Left lung (tissue), 10 donors: ENCODE measurements around the gene MYL5. TPM values are rescaled to one million over a fixed set of nuclear protein-coding genes. Genes with fewer than 3 reads are reported as not detected.
A peak's percentile ranks its signal among the peaks of the same experiment; 100 is the strongest.
"Not testable (repeated sequence)": the region's sequence is repeated elsewhere in the genome, so short reads cannot be mapped to it uniquely, and the experiment has no call there.

Experiments used
- ATAC-seq: fragments of 200-7000 bp; cut with Tn5 transposase; one replicate; pipeline ENCODE4 v1.9.1; 2020; ENCODE audit warnings: moderate library complexity
- DNase-seq, 4 donors: peaks; one replicate each; pipeline ENCODE4 v3.0.0-alpha.2; 2013 to 2020
- H3K27ac ChIP-seq, 2 donors: fragments of 200-600 bp; sonication (generic) in 1 of 2; one replicate each; pipeline versions ENCODE4 v1.5.0 to v1.8.0; 2020 to 2021
- H3K27me3 ChIP-seq, 2 donors: fragments of 200-600 bp; sonication (generic) in 1 of 2; one replicate each; pipeline versions ENCODE4 v1.5.0 to v1.8.0; 2020 to 2021
- H3K36me3 ChIP-seq, 2 donors: fragments of 200-600 bp; sonication (generic) in 1 of 2; one replicate each; pipeline versions ENCODE4 v1.5.0 to v1.8.0; 2020 to 2021
- H3K4me1 ChIP-seq, 2 donors: fragments of 200-600 bp; one replicate each; pipeline ENCODE4 v1.8.0; 2021
- H3K4me3 ChIP-seq, 2 donors: fragments of 200-600 bp; sonication (generic) in 1 of 2; one replicate each; pipeline versions ENCODE4 v1.5.0 to v1.8.0; 2020 to 2021; ENCODE audit warnings: mild to moderate bottlenecking in 1 of 2
- H3K9me3 ChIP-seq, 2 donors: fragments of 200-600 bp; sonication (generic) in 1 of 2; one replicate each; pipeline versions ENCODE4 v1.5.0 to v1.8.0; 2020 to 2021
- intact Hi-C, 2 donors: fragments of 100-400 bp; cut with DNase I; formaldehyde crosslinking; loops; one replicate each; pipeline versions ENCODE4 v1.11.2 to v1.14.2; 2022
- polyA plus RNA-seq, 6 donors: library from polyadenylated mRNA; unstranded; fragments of 120-200 nt; gene quantifications; one replicate each; pipeline ENCODE4 v1.2.1, GENCODE V29; 2013; ENCODE audit not compliant: insufficient read length in 6 of 6
- total RNA-seq, 2 donors: library from RNA; stranded (reverse); fragmentation: NEBNext Ultra II Directional; extraction: Animal tissue kit (Norgen Biotek cat#: 25700); gene quantifications; one replicate each; pipeline ENCODE4 v1.2.1, GENCODE V29; 2021
- TF ChIP-seq, protein P1 (sequence below), 2 donors: fragments of 200-600 bp; sonication (generic) in 1 of 2; IDR thresholded peaks; one replicate each; pipeline versions ENCODE4 v1.5.0 to v1.8.0; 2021; ENCODE audit warnings: antibody characterized with exemption in 2 of 2
- donor health status: DM: no; HTN: yes; CAD: no.
- donor health status: DM: no; HTN: no; CAD: no.

Gene MYL5
- total and polyA plus RNA-seq, 8 donors = 7.8 to 23.2 (median 17.5) TPM

GRCh38 chr4:692771-693554 lies 18.6 kb downstream of the MYL5 start:
- H3K4me3 ChIP-seq = no peak overlapping the region
- peaks cover 15 to 24% of the 10 kb centered on the region in 2 donors for H3K4me1 ChIP-seq
- ATAC-seq (no peak), DNase-seq (no peak)
- no peaks in the 10 kb centered on the region for H3K9me3 ChIP-seq
- TF ChIP-seq, protein P1, sequence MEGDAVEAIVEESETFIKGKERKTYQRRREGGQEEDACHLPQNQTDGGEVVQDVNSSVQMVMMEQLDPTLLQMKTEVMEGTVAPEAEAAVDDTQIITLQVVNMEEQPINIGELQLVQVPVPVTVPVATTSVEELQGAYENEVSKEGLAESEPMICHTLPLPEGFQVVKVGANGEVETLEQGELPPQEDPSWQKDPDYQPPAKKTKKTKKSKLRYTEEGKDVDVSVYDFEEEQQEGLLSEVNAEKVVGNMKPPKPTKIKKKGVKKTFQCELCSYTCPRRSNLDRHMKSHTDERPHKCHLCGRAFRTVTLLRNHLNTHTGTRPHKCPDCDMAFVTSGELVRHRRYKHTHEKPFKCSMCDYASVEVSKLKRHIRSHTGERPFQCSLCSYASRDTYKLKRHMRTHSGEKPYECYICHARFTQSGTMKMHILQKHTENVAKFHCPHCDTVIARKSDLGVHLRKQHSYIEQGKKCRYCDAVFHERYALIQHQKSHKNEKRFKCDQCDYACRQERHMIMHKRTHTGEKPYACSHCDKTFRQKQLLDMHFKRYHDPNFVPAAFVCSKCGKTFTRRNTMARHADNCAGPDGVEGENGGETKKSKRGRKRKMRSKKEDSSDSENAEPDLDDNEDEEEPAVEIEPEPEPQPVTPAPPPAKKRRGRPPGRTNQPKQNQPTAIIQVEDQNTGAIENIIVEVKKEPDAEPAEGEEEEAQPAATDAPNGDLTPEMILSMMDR (IDR thresholded peaks at IDR 0.05) = no peak
- intact Hi-C loops = no loop called here
- no peak overlapping the region for H3K27ac ChIP-seq
- peaks cover 0 to 24% of the 10 kb centered on the region in 2 donors for H3K27me3 ChIP-seq
- H3K36me3 ChIP-seq = no peaks in the 10 kb centered on the region

GRCh38 chr4:694341-694940 lies 20.1 kb downstream of the MYL5 start:
- H3K27ac ChIP-seq, ATAC-seq, H3K4me3 ChIP-seq, H3K9me3 ChIP-seq, intact Hi-C loops, H3K36me3 ChIP-seq, DNase-seq: not testable (repeated sequence)
- H3K27me3 ChIP-seq = peaks cover 0 to 16% of the 10 kb centered on the region in 2 donors
- H3K4me1 ChIP-seq = peaks cover 3 to 18% of the 10 kb centered on the region in 2 donors

DNA sequence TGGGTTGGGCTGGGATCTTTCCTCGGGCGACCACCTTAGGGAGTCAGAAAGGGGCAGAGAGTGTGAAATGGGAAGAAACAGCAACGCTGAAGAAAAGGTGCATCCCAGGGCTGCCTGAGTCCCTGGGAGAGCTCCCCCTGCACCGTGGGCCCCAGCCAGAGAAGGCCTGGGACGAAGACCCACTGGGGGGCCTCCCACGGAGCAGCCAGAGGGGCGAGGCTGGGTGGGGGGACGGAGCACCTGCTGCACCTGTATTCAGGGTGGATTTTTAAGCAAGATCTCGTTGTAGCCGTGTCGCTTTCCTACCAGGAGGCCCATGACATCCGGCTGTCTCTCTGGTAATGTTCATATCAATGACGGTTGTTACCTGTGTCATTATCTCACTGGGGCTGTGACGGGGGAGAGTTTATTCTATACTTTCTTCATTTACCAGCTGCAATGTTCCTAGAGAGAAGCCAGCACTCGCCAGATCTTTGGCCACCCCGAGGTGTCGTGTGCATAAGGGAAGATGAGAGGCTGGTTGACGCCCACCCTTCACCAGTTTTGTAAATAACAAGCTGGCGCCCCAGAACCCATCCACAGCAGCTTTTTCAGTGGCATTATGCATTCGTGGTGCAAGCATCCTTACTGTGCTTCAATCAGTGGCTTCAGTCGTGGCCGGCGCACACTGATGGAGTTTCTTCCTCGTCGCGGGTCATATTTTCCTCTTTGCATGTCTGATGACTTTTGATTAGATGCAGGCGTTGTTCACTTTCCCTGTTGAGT lies 25.7 kb downstream of the MYL5 start:
- TF ChIP-seq, protein P1 (IDR thresholded peaks at IDR 0.05) = no peak
- intact Hi-C loops = no loop called here
- peak overlapping the region in 1 of 2 donors; percentile 82 for H3K27ac ChIP-seq

GRCh38 chr4:700587-701264 lies 26.4 kb downstream of the MYL5 start:
- Histone ChIP-seq H3K9me3 (no peaks in the 10 kb centered on the region), H3K27ac (no peak overlapping the region), H3K36me3 (no peaks in the 10 kb centered on the region), H3K4me1 (peaks cover 0 to 17% of the 10 kb centered on the region in 2 donors), H3K27me3 (no peaks in the 10 kb centered on the region), H3K4me3 (no peak overlapping the region)
- DNase-seq = no peak
- no peak for ATAC-seq
- intact Hi-C loops = no loop called here
- TF ChIP-seq, protein P1 (IDR thresholded peaks at IDR 0.05) = no peak

More for the DNA sequence above, 25.7 kb downstream of the MYL5 start:
- H3K4me1 ChIP-seq = peaks cover 0 to 17% of the 10 kb centered on the region in 2 donors
- DNase-seq (no peak), ATAC-seq (no peak)
- H3K27me3 ChIP-seq = peaks cover 0 to 5% of the 10 kb centered on the region in 2 donors
- no peaks in the 10 kb centered on the region for H3K9me3 ChIP-seq
- no peaks in the 10 kb centered on the region for H3K36me3 ChIP-seq
- no peak overlapping the region for H3K4me3 ChIP-seq

DNA sequence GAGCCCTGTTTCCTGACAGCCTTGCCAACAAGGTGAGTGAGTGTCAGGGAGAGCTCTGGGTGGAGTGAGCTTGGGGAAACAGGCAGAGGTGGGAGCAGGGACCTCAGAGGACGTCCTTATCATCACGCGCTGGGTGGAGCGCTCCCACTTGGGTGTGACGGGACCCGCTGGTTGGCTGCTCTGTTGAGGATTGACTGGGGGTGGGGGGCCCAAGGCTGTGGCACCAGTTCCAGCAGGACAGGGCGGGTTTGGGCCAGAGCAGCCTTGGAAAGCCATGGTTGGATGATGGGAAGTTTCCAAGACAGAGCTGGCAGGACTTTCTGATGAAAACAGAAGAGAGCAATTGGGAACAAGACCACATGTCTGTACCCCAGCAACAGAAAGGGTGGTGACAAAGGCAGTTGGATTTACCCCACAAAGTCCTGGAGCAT lies 28.3 kb downstream of the MYL5 start:
- H3K27me3 ChIP-seq = no peaks in the 10 kb centered on the region
- ATAC-seq = no peak

More for the DNA sequence above, 28.3 kb downstream of the MYL5 start:
- Histone ChIP-seq H3K36me3 (no peaks in the 10 kb centered on the region), H3K4me3 (no peak overlapping the region), H3K4me1 (peaks cover 6 to 24% of the 10 kb centered on the region in 2 donors), H3K27ac (no peak overlapping the region), H3K9me3 (no peaks in the 10 kb centered on the region)
- no peak for DNase-seq
- intact Hi-C loops = no loop called here
- TF ChIP-seq, protein P1 (IDR thresholded peaks at IDR 0.05) = no peak
